Naive thymus-derived CD8-positive, alpha-beta T cell (primary cell): Measurements from ENCODE around the gene SIGLEC15. TPM values are rescaled to one million over a fixed set of nuclear protein-coding genes. Genes with fewer than 3 reads are reported as not detected.

Experiments
- ATAC-seq, 2 donors: fragments of 150-1000 bp; cut with Tn5 transposase in 1 of 2; sonication (Bioruptor Pico), chemical (Tn5 transposase) in 1 of 2; 1 replicate in 1 of 2; 2 replicates in 1 of 2; pipeline ENCODE4 v1.10.0; 2021; ENCODE audit warnings: mild to moderate bottlenecking in 2 of 2, moderate library complexity in 2 of 2
- POLR2A ChIA-PET: fragments of 350-600 bp; sonication (Branson Sonifier 250); formaldehyde crosslinking; loops from one replicate; lab custom pipeline; 2021; ENCODE audit warnings: antibody characterized with exemption; lab: Charles Lee
- DNase-seq, 10 donors: peaks; one replicate each; pipeline versions ENCODE4 v3.0.0 to v3.0.0-alpha.2; 2020 to 2022
- H3K27ac Mint-ChIP-seq, 10 donors: one replicate each; pipeline ENCODE4 v1.8.0; 2020 to 2022; ENCODE audit warnings: mild to moderate bottlenecking in 10 of 10, mixed read lengths in 10 of 10, moderate library complexity in 4 of 10, inconsistent platforms in 1 of 10
- H3K27me3 Mint-ChIP-seq, 5 donors: one replicate each; pipeline ENCODE4 v1.8.0; 2021 to 2022; ENCODE audit warnings: mixed read lengths in 5 of 5
- H3K36me3 Mint-ChIP-seq, 3 donors: one replicate each; pipeline ENCODE4 v1.8.0; 2020 to 2022; ENCODE audit warnings: mixed read lengths in 3 of 3, mild to moderate bottlenecking in 2 of 3, inconsistent platforms in 1 of 3
- H3K4me1 Mint-ChIP-seq, 4 donors: one replicate each; pipeline ENCODE4 v1.8.0; 2021 to 2022; ENCODE audit warnings: mixed read lengths in 4 of 4
- H3K4me3 Mint-ChIP-seq, 10 donors: one replicate each; pipeline ENCODE4 v1.8.0; 2020 to 2022; ENCODE audit warnings: mild to moderate bottlenecking in 10 of 10, mixed read lengths in 10 of 10, moderate library complexity in 6 of 10, inconsistent platforms in 1 of 10
- H3K9me3 Mint-ChIP-seq, 9 donors: one replicate each; pipeline ENCODE4 v1.8.0; 2020 to 2022; ENCODE audit warnings: mixed read lengths in 9 of 9, mild to moderate bottlenecking in 3 of 9, inconsistent platforms in 1 of 9, moderate library complexity in 1 of 9
- polyA plus RNA-seq, 3 donors: library from polyadenylated mRNA; unstranded; fragments of 300-500 nt; fragmentation: Illumina TruSeq; gene quantifications; one replicate each; pipeline ENCODE4 v1.2.3, GENCODE V29; 2021
- total RNA-seq, 8 experiments: library from RNA in 2 of 8; stranded (reverse) in 2 of 8; gene quantifications; one replicate each; pipeline ENCODE4 v1.2.3 and lab custom pipeline; 2021 to 2026

SIGLEC15 gene
- total RNA-seq (not detected), polyA plus RNA-seq (not detected), total RNA-seq (lab: John Stamatoyannopoulos, UW) (0 to 0.09 (median 0) reads per million in 6 experiments)

- Mint-ChIP-seq H3K9me3 (peaks cover 0 to 4% (median 0%) of the 10 kb centered on the region in 9 donors), H3K36me3 (peaks cover 0 to 2% (median 2%) of the 10 kb centered on the region in 3 donors), H3K4me3 (peak within 1 kb of the TSS in 7 of 10 donors; percentile 5 to 75 (median 46)), H3K27me3 (peaks cover 0 to 18% (median 6%) of the 10 kb centered on the region in 5 donors), H3K27ac (peak within 1 kb of the TSS in 8 of 10 donors; percentile 11 to 90 (median 62)), H3K4me1 (peaks cover 22 to 40% (median 36%) of the 10 kb centered on the region in 4 donors)
- DNase-seq = no peak
- ATAC-seq = peak in 1 of 2 donors; percentile 57
- POLR2A ChIA-PET = no interaction called here
Measured at GRCh38 chr18:45825258-45826044, at the start of gene SIGLEC15. Gene SIGLEC15, plus strand, starts transcription at chr18:45825675. Its CDS starts 54 bp downstream, at chr18:45825729.

- peaks cover 0 to 2% (median 0%) of the 10 kb centered on the region in 3 donors for H3K36me3 Mint-ChIP-seq
- no peaks in the 10 kb centered on the region for H3K9me3 Mint-ChIP-seq
- H3K27me3 Mint-ChIP-seq = peaks cover 0 to 14% (median 4%) of the 10 kb centered on the region in 5 donors
- DNase-seq = no peak
- peak overlapping the region; percentile 82 to 91 (median 87) for H3K4me3 Mint-ChIP-seq
- peak overlapping the region in 5 of 10 donors; percentile 46 to 87 (median 75) for H3K27ac Mint-ChIP-seq
- POLR2A ChIA-PET = interaction anchor here (0.7 to 1.4 kb wide), 2 partner anchors 8 to 88 kb away, joined by 3 to 7 read pairs; no protein-coding TSS in a partner anchor
- ATAC-seq = peak in 1 of 2 donors; percentile 29
- H3K4me1 Mint-ChIP-seq = peaks cover 14 to 30% (median 24%) of the 10 kb centered on the region in 4 donors
Measured at GRCh38 chr18:45775743-45776142, 49.7 kb upstream of the SIGLEC15 start.

GRCh38 chr18:45777393-45777792 is 48.1 kb upstream of the SIGLEC15 start:
- POLR2A ChIA-PET = no interaction called here
- H3K27me3 Mint-ChIP-seq = peaks cover 0 to 13% (median 8%) of the 10 kb centered on the region in 5 donors
- DNase-seq = no peak

GRCh38 chr18:45780568-45780967 is 44.9 kb upstream of the SIGLEC15 start:
- no peak for DNase-seq
- H3K4me1 Mint-ChIP-seq = peaks cover 3 to 12% (median 8%) of the 10 kb centered on the region in 4 donors
- H3K9me3 Mint-ChIP-seq = no peaks in the 10 kb centered on the region
- no peak overlapping the region for H3K27ac Mint-ChIP-seq
- ATAC-seq = no peak
- no peaks in the 10 kb centered on the region for H3K36me3 Mint-ChIP-seq
- H3K4me3 Mint-ChIP-seq = no peak overlapping the region
- peaks cover 9 to 15% (median 11%) of the 10 kb centered on the region in 5 donors for H3K27me3 Mint-ChIP-seq
- POLR2A ChIA-PET = no interaction called here

More at GRCh38 chr18:45777393-45777792, 48.1 kb upstream of the SIGLEC15 start:
- Mint-ChIP-seq H3K4me1 (peaks cover 14 to 26% (median 24%) of the 10 kb centered on the region in 4 donors), H3K27ac (no peak overlapping the region), H3K36me3 (peaks cover 0 to 2% (median 0%) of the 10 kb centered on the region in 3 donors), H3K9me3 (no peaks in the 10 kb centered on the region), H3K4me3 (no peak overlapping the region)
- ATAC-seq = no peak

GRCh38 chr18:45782662-45783061 is 42.8 kb upstream of the SIGLEC15 start:
- Mint-ChIP-seq H3K27ac (no peak overlapping the region), H3K36me3 (no peaks in the 10 kb centered on the region), H3K4me1 (peaks cover 1 to 7% (median 4%) of the 10 kb centered on the region in 4 donors), H3K9me3 (no peaks in the 10 kb centered on the region), H3K4me3 (no peak overlapping the region), H3K27me3 (peaks cover 5 to 11% (median 11%) of the 10 kb centered on the region in 5 donors)
- POLR2A ChIA-PET = no interaction called here
- no peak for DNase-seq
- ATAC-seq = no peak

- H3K4me1 Mint-ChIP-seq = peaks cover 1 to 7% (median 4%) of the 10 kb centered on the region in 4 donors
- POLR2A ChIA-PET = interaction anchor here (0.6 kb wide), 1 partner anchor 8 kb away, joined by 3 read pairs; no protein-coding TSS in a partner anchor
- peaks cover 2 to 11% (median 11%) of the 10 kb centered on the region in 5 donors for H3K27me3 Mint-ChIP-seq
- no peaks in the 10 kb centered on the region for H3K36me3 Mint-ChIP-seq
- H3K9me3 Mint-ChIP-seq = peaks cover 0 to 2% (median 0%) of the 10 kb centered on the region in 9 donors
- no peak overlapping the region for H3K4me3 Mint-ChIP-seq
- ATAC-seq (no peak), DNase-seq (no peak)
- H3K27ac Mint-ChIP-seq = no peak overlapping the region
Measured at GRCh38 chr18:45783097-45784075, 42.1 kb upstream of the SIGLEC15 start.

GRCh38 chr18:45785134-45785533 is 40.3 kb upstream of the SIGLEC15 start:
- H3K9me3 Mint-ChIP-seq = peaks cover 0 to 4% (median 0%) of the 10 kb centered on the region in 9 donors
- no peaks in the 10 kb centered on the region for H3K36me3 Mint-ChIP-seq
- H3K27me3 Mint-ChIP-seq = peaks cover 2 to 11% (median 7%) of the 10 kb centered on the region in 5 donors
- ATAC-seq = peak in 1 of 2 donors; percentile 44
- POLR2A ChIA-PET = no interaction called here
- H3K4me1 Mint-ChIP-seq = peaks cover 1 to 7% (median 4%) of the 10 kb centered on the region in 4 donors
- DNase-seq = no peak
- H3K27ac Mint-ChIP-seq = peak overlapping the region in 4 of 10 donors; percentile 12 to 60 (median 51)
- H3K4me3 Mint-ChIP-seq = peak overlapping the region in 5 of 10 donors; percentile 31 to 60 (median 36)

- Mint-ChIP-seq H3K4me1 (peaks cover 1 to 7% (median 4%) of the 10 kb centered on the region in 4 donors), H3K9me3 (peaks cover 0 to 5% (median 0%) of the 10 kb centered on the region in 9 donors), H3K4me3 (no peak overlapping the region), H3K27ac (no peak overlapping the region), H3K36me3 (no peaks in the 10 kb centered on the region), H3K27me3 (peaks cover 0 to 11% (median 4%) of the 10 kb centered on the region in 5 donors)
- DNase-seq (no peak), ATAC-seq (no peak)
- POLR2A ChIA-PET = no interaction called here
Measured at GRCh38 chr18:45786941-45787340, 38.5 kb upstream of the SIGLEC15 start.

- Mint-ChIP-seq H3K27ac (no peak overlapping the region), H3K27me3 (peaks cover 0 to 11% (median 2%) of the 10 kb centered on the region in 5 donors), H3K36me3 (no peaks in the 10 kb centered on the region), H3K9me3 (peaks cover 0 to 6% (median 0%) of the 10 kb centered on the region in 9 donors), H3K4me3 (no peak overlapping the region), H3K4me1 (peaks cover 1 to 7% (median 4%) of the 10 kb centered on the region in 4 donors)
- DNase-seq (no peak), ATAC-seq (no peak)
- POLR2A ChIA-PET = no interaction called here
Measured at GRCh38 chr18:45787346-45787745, 38.1 kb upstream of the SIGLEC15 start.

GRCh38 chr18:45788861-45789260 is 36.6 kb upstream of the SIGLEC15 start:
- Mint-ChIP-seq H3K27me3 (peaks cover 0 to 2% (median 0%) of the 10 kb centered on the region in 5 donors), H3K4me3 (no peak overlapping the region), H3K4me1 (peaks cover 0 to 7% (median 1%) of the 10 kb centered on the region in 4 donors), H3K9me3 (peaks cover 0 to 11% (median 5%) of the 10 kb centered on the region in 9 donors), H3K27ac (no peak overlapping the region), H3K36me3 (peaks cover 0 to 3% (median 0%) of the 10 kb centered on the region in 3 donors)
- no peak for DNase-seq
- ATAC-seq = no peak
- POLR2A ChIA-PET = interaction anchor here (0.7 kb wide), 1 partner anchor 16 kb away, joined by 3 read pairs; no protein-coding TSS in a partner anchor

- Mint-ChIP-seq H3K27ac (no peak overlapping the region), H3K36me3 (peaks cover 0 to 4% (median 0%) of the 10 kb centered on the region in 3 donors), H3K27me3 (no peaks in the 10 kb centered on the region), H3K4me3 (no peak overlapping the region), H3K4me1 (no peaks in the 10 kb centered on the region), H3K9me3 (peaks cover 0 to 15% (median 8%) of the 10 kb centered on the region in 9 donors)
- POLR2A ChIA-PET = no interaction called here
- DNase-seq = no peak
- ATAC-seq = no peak
Measured at GRCh38 chr18:45792506-45793263, 32.8 kb upstream of the SIGLEC15 start.
